NCI-H345 treated with DMSO at 0.1 percent for 48 hours (cell line): ENCODE measurements around the gene ARPC5.
"Not testable (repeated sequence)": the region's sequence is repeated elsewhere in the genome, so short reads cannot be mapped to it uniquely, and the experiment has no call there.

Experiments used
- DNase-seq: peaks from one replicate; lab custom pipeline; 2025; ENCODE audit not compliant: unreplicated experiment; lab: John Stamatoyannopoulos, UW

ARPC5 gene

GRCh38 chr1:183646776-183647175 lies 11.2 kb upstream of the ARPC5 start:
- DNase-seq, result no peak

- DNase-seq, result no peak
Measured at GRCh38 chr1:183645531-183645930, 9.9 kb upstream of the ARPC5 start.

GRCh38 chr1:183642166-183642565 lies 6.6 kb upstream of the ARPC5 start:
- DNase-seq, result no peak

GRCh38 chr1:183640193-183640592 lies 4.6 kb upstream of the ARPC5 start:
- no peak for DNase-seq

- DNase-seq, result no peak
Measured at GRCh38 chr1:183638649-183639387, 3.2 kb upstream of the ARPC5 start.

- DNase-seq, result no peak
Measured at GRCh38 chr1:183636783-183637182, 1.2 kb upstream of the ARPC5 start.

- DNase-seq, result no peak
Measured at GRCh38 chr1:183636334-183636682, 725 bp upstream of the ARPC5 start.

GRCh38 chr1:183635099-183635605 lies 431 bp downstream of the ARPC5 start:
- no peak for DNase-seq

- no peak for DNase-seq
Measured at GRCh38 chr1:183634429-183635065, 1.0 kb downstream of the ARPC5 start.

GRCh38 chr1:183633676-183634343 lies 1.8 kb downstream of the ARPC5 start:
- no peak for DNase-seq

- DNase-seq, result no peak
Measured at GRCh38 chr1:183632964-183633363, 2.6 kb downstream of the ARPC5 start.

GRCh38 chr1:183632114-183632513 lies 3.5 kb downstream of the ARPC5 start:
- DNase-seq, result no peak

GRCh38 chr1:183630748-183631147 lies 4.8 kb downstream of the ARPC5 start:
- DNase-seq, result no peak

- DNase-seq, result no peak
Measured at GRCh38 chr1:183628537-183628936, 7.0 kb downstream of the ARPC5 start.

- DNase-seq, result not testable (repeated sequence)
Measured at GRCh38 chr1:183626236-183626635, 9.3 kb downstream of the ARPC5 start.

GRCh38 chr1:183622884-183623785 lies 12.4 kb downstream of the ARPC5 start:
- DNase-seq, result peak; percentile 15

GRCh38 chr1:183622013-183622412 lies 13.6 kb downstream of the ARPC5 start:
- no peak for DNase-seq

- DNase-seq, result no peak
Measured at GRCh38 chr1:183620311-183620710, 15.3 kb downstream of the ARPC5 start.

- no peak for DNase-seq
Measured at GRCh38 chr1:183619781-183620180, 15.8 kb downstream of the ARPC5 start.

- not testable (repeated sequence) for DNase-seq
Measured at GRCh38 chr1:183618202-183618601, 17.4 kb downstream of the ARPC5 start.

- DNase-seq, result not testable (repeated sequence)
Measured at GRCh38 chr1:183612975-183613374, 22.6 kb downstream of the ARPC5 start.
